Measurements from ENCODE around the gene CPT2.

The CPT2 gene

GRCh38 chr1:53196485-53197290 is at the start of gene CPT2:
CPT2 (plus strand) TSS chr1:53196824; CDS start chr1:53196944, 120 bp downstream.
- peak; percentile 96 for DNase-seq (ENCODE audit: low read depth, low spot score)

- DNase-seq (ENCODE audit: low read depth, low spot score), result no peak
Measured at GRCh38 chr1:53147174-53147573, 49.5 kb upstream of the CPT2 start.

DNA sequence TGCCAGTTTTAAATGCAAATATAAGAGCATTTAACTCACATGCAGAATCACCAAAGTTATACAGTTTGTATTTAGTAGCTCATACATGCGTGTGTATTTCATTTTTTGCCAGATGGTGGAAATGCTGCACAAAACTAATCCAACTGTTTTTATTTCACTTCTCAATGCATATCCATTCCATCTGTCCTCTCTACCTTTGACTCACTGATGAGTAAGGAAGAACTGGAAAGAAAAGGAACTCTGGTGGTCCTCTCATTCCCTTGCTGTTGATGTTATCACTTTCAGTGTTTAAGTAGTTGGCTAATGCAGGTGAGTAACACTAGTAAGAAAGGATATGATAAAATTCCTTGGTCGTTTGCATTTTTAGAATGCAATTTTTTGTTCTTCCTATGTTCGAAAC is 48.5 kb upstream of the CPT2 start:
- DNase-seq (ENCODE audit: low read depth, low spot score), result no peak

DNA sequence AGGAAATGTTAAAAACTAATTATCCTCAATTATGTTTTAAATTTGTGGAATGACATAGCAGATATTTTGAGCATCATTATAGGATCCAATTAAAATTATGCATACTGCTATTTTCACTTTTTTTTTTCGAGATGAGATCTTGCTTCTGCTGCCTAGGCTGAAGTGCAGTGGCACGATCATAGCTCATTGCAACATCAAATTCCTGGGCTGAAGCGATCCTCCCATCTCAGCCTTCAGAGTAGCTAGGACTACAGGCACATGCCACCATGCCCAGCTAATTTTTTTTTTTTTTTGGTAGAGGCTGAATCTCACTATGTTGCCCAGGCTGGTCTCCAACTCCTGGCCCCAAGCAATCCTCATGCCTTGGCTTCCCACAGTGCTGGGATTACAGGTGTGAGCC is 42.9 kb upstream of the CPT2 start:
- DNase-seq (ENCODE audit: low read depth, low spot score), result no peak

GRCh38 chr1:53154859-53155438 is 41.7 kb upstream of the CPT2 start:
- DNase-seq (ENCODE audit: low read depth, low spot score), result no peak

- DNase-seq (ENCODE audit: low read depth, low spot score), result no peak
Measured at GRCh38 chr1:53155534-53155933, 41.1 kb upstream of the CPT2 start.

GRCh38 chr1:53155945-53156344 is 40.7 kb upstream of the CPT2 start:
- no peak for DNase-seq (ENCODE audit: low read depth, low spot score)

- no peak for DNase-seq (ENCODE audit: low read depth, low spot score)
Measured at GRCh38 chr1:53156783-53157182, 39.8 kb upstream of the CPT2 start.

GRCh38 chr1:53158900-53159299 is 37.7 kb upstream of the CPT2 start:
- DNase-seq (ENCODE audit: low read depth, low spot score), result no peak

DNA sequence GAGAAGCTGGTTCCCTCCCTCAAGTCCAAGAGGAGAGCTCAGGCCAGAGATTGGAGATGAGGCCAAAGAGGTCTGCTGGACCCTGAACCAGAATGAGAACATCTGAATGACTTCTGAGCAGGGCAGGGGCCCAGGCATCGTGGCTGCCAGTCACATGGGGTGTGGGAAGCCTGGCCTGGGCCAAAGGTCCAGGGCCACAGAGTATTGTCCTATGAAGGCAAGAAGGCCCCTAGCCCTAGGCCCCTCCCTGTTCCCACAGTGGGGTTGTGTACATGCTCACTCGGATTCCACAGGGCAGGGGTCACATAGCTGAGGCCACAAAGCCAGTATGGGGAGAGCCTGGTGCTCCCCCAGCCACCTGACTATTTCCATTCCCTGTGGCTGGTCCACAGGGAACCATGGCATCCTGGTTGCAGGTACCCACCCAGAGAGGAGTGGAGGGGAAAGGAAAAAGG is 35.7 kb upstream of the CPT2 start:
- DNase-seq (ENCODE audit: low read depth, low spot score), result no peak

GRCh38 chr1:53162621-53163020 is 34.0 kb upstream of the CPT2 start:
- DNase-seq (ENCODE audit: low read depth, low spot score), result peak; percentile 77

DNA sequence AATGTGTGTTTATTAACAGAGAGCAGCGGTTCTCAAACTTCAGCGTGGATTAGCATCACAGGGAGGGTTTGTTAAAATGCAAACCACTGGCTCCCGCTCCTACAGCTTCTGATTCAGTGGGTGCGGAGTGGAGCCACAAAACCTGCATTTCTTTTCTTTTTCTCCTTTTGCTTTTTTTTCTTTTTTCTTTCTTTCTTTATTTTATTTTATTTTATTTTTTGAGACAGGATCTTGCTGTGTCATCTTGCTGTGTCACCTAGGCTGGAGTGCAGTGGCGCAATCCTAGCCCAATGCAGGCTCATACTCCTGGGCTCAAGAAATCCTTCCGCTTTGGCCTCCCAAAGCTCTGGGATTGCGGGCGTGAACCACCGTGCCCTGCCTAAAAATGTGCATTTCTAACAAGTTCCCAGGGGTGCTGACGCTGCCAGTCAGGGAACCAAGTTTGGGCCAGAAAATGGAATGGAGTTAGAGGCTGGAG is 33.3 kb upstream of the CPT2 start:
- DNase-seq (ENCODE audit: low read depth, low spot score), result no peak

DNA sequence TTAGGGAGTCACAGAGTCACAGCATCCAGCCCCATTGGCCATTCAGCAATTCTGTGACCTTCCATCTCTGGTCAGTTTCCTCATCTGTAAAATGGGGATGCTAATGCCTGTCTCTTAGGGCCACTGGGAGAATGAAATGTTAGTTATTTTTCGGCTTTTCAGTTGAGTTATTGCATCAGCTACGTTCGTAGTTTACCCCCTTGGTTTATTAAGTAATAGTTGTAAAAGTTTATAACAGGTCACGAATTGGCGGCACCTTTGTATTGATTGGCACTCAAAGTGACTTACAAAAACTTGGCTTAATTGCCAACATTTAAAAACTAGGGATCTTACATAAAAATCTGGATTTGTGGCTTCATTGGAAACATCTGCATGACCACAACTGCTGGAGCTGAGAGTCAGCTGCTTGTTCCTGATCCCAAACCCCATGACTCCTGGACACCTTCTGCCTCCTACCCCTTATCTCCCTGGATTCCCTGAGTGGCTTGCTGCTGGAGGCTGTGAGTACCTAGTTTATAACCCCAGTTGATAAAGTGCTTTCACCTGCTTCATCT is 31.1 kb upstream of the CPT2 start:
- DNase-seq (ENCODE audit: low read depth, low spot score), result no peak

GRCh38 chr1:53166366-53166765 is 30.3 kb upstream of the CPT2 start:
- no peak for DNase-seq (ENCODE audit: low read depth, low spot score)

GRCh38 chr1:53166912-53167311 is 29.7 kb upstream of the CPT2 start:
- no peak for DNase-seq (ENCODE audit: low read depth, low spot score)

- peak; percentile 28 for DNase-seq (ENCODE audit: low read depth, low spot score)
Measured at GRCh38 chr1:53172426-53173128, 24.0 kb upstream of the CPT2 start.

- DNase-seq (ENCODE audit: low read depth, low spot score), result peak; percentile 58
Measured at GRCh38 chr1:53174971-53175913, 21.4 kb upstream of the CPT2 start.

GRCh38 chr1:53176452-53177208 is 20.0 kb upstream of the CPT2 start:
- DNase-seq (ENCODE audit: low read depth, low spot score), result peak; percentile 55

DNA sequence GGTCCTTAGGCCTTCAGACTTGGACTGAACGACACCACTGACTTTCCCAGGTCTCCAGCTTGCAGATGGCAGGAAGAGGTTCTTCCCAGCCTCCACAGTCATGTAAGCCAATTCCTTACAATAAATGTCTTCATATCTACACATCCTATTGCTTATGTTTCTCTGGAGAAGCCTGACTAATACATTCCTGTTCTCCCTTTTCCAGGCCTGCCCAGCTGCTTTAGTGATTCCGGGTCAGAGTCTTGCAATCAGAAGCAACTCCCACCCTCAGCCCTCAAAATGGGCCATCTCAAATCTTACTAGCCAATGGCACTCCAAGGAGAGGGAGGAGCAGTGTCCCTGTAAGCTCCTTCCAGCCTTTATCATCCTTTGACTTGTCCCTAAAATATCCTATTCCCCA is 16.4 kb upstream of the CPT2 start:
- DNase-seq (ENCODE audit: low read depth, low spot score), result no peak

DNA sequence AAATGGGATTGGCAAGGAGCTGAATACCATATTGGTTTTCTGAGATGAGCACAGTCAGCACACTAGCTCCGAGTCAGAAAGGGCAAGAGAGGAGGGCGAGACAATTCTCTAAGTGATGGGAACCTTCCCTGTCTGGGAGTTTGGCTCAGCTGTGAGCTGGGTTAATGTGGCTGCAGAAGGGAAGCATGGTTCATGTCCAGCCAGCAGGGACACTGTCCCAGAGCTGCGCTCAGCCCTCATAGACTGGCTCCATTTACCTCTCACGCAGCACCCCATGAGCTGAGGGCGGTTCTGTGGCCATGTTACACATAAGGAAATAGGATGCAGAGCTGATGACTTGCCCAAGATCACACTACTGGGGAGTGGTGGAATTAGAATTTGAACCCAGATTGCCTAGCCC is 15.7 kb upstream of the CPT2 start:
- DNase-seq (ENCODE audit: low read depth, low spot score), result no peak

All from astrocyte of the hippocampus (primary cell).